H1 (cell line): Measurements from ENCODE around the gene MYO15B. TPM values are rescaled to one million over a fixed set of nuclear protein-coding genes. Genes with fewer than 3 reads are reported as not detected.

Source experiments
- ATF2 ChIP-seq: IDR thresholded peaks from 2 replicates; pipeline ENCODE4 v1.6.1; 2012; ENCODE audit warnings: low read length, inconsistent platforms
- BACH1 ChIP-seq: IDR thresholded peaks from 2 replicates; pipeline ENCODE4 v1.6.1; 2012; ENCODE audit warnings: low read length, improper control_type of control experiment
- CREB1 ChIP-seq: IDR thresholded peaks from 2 replicates; pipeline ENCODE4 v1.6.1; 2012; ENCODE audit warnings: inconsistent platforms
- E2F6 ChIP-seq: IDR thresholded peaks from 2 replicates; pipeline ENCODE4 v1.6.1; 2012; ENCODE audit warnings: inconsistent platforms
- FOSL1 ChIP-seq: IDR thresholded peaks from 2 replicates; pipeline ENCODE4 v1.6.1; 2011; ENCODE audit warnings: mild to moderate bottlenecking, low read depth, low read length, moderate library complexity; ENCODE audit not compliant: insufficient read depth
- GABPA ChIP-seq: IDR thresholded peaks from 2 replicates; pipeline ENCODE4 v1.6.1; 2011; ENCODE audit warnings: mild to moderate bottlenecking, low read length, moderate library complexity, borderline replicate concordance; ENCODE audit not compliant: insufficient read depth
- GTF2F1 ChIP-seq: IDR thresholded peaks from 2 replicates; pipeline ENCODE4 v1.6.1; 2012; ENCODE audit warnings: low read depth, low read length, improper control_type of control experiment, borderline replicate concordance
- HDAC2 ChIP-seq, 2 experiments: fragments of 300-600 bp in 1 of 2; sonication (generic) in 1 of 2; IDR thresholded peaks; 2 replicates each; pipeline ENCODE4 v1.6.1; 2011 to 2012; ENCODE audit warnings: low read depth in 2 of 2, low read length in 2 of 2, mild to moderate bottlenecking in 2 of 2, moderate library complexity in 2 of 2, borderline replicate concordance in 1 of 2, inconsistent platforms in 1 of 2
- JUND ChIP-seq: IDR thresholded peaks from 2 replicates; pipeline ENCODE4 v1.6.1; 2011; ENCODE audit warnings: mild to moderate bottlenecking, improper control_type of control experiment, low read length
- MAX ChIP-seq: IDR thresholded peaks from 2 replicates; pipeline ENCODE4 v1.6.1; 2012; ENCODE audit warnings: inconsistent platforms
- PHF8 ChIP-seq: fragments of 200-600 bp; sonication (generic); conservative IDR thresholded peaks from 2 replicates; pipeline ENCODE4 v1.7.1; 2012; ENCODE audit warnings: low read depth, mild to moderate bottlenecking, inconsistent platforms, low read length, moderate library complexity
- RFX5 ChIP-seq: IDR thresholded peaks from 2 replicates; pipeline ENCODE4 v1.6.1; 2011; ENCODE audit warnings: low read depth, low read length, improper control_type of control experiment, borderline replicate concordance
- SAP30 ChIP-seq: fragments of 300-600 bp; sonication (generic); IDR thresholded peaks from 2 replicates; pipeline ENCODE4 v1.7.1; 2012; ENCODE audit warnings: low read length, moderate library complexity, mild to moderate bottlenecking, inconsistent platforms; ENCODE audit not compliant: insufficient read depth, insufficient replicate concordance
- SP1 ChIP-seq: IDR thresholded peaks from 2 replicates; pipeline ENCODE4 v1.6.1; 2011; ENCODE audit warnings: low read depth, low read length
- SP4 ChIP-seq: IDR thresholded peaks from 2 replicates; pipeline ENCODE4 v1.6.1; 2012; ENCODE audit warnings: low read length, inconsistent platforms
- SUZ12 ChIP-seq: fragments of 200-600 bp; sonication (generic); IDR thresholded peaks from 2 replicates; pipeline ENCODE4 v1.6.1; 2012; ENCODE audit warnings: mild to moderate bottlenecking, inconsistent platforms, low read length, moderate library complexity, mixed read lengths
- TAF7 ChIP-seq: optimal IDR thresholded peaks from 2 replicates; pipeline ENCODE3; 2011; ENCODE audit warnings: low read depth, mild to moderate bottlenecking, inconsistent platforms, low read length, moderate library complexity, borderline replicate concordance
- TBP ChIP-seq: IDR thresholded peaks from 2 replicates; pipeline ENCODE4 v1.6.1; 2011; ENCODE audit warnings: low read depth, low read length, improper control_type of control experiment
- USF2 ChIP-seq: IDR thresholded peaks from 2 replicates; pipeline ENCODE4 v1.6.1; 2011; ENCODE audit warnings: low read length, improper control_type of control experiment
- polyA plus RNA-seq, 7 experiments: library from polyadenylated mRNA; depleted of rRNA in 3 of 7; stranded (reverse) in 5 of 7; unstranded in 2 of 7; fragments of >200 nt in 5 of 7; fragments of 200-250 nt in 2 of 7; gene quantifications; 1 replicate in 5 of 7; 2 replicates in 1 of 7; 4 replicates in 1 of 7; pipeline versions ENCODE4 v1.2.1 to v1.2.3, GENCODE V29; 2011 to 2013; ENCODE audit warnings: missing spikeins in 2 of 7, mixed read lengths in 2 of 7
- total RNA-seq: library from RNA; stranded (reverse); fragmentation: NEBNext Ultra II Directional; extraction: Animal tissue kit (Norgen Biotek cat#: 25700); gene quantifications from 2 replicates; pipeline ENCODE4 v1.2.1, GENCODE V29; 2021

Gene MYO15B
- total and polyA plus RNA-seq, 2 of the 8 experiments (the other 6 are each of a cell fraction or from before 2014, with no cell fraction given), result 7.1 to 11.2 TPM

- TF ChIP-seq TBP (peak; percentile 93), SP4 (peak; percentile 82; the same call in 1 of the 2 replicates), MAX (peak; percentile 58; the same call in 1 of the 2 replicates), ATF2 (0 out of 2 replicates have a peak, but pooled peaks have one; percentile 17), GABPA (peak; percentile 73; the same call in 1 of the 2 replicates), FOSL1 (no peak), HDAC2 (IDR thresholded peaks at IDR 0.05; ENCODE audit: borderline replicate concordance in 1 of 2, low read depth in 2 of 2, low read length in 2 of 2) (peak in 1 of 2 experiments; percentile 99; a peak in 2 of 4 replicates), GTF2F1 (no peak), E2F6 (0 out of 2 replicates have a peak, but pooled peaks have one; percentile 12), USF2 (no peak), BACH1 (no peak), RFX5 (no peak), TAF7 (peak; percentile 37), PHF8 (peak; percentile 95), JUND (peak; percentile 53; the same call in 1 of the 2 replicates), CREB1 (peak; percentile 98), SUZ12 (no peak), SP1 (peak; percentile 86), SAP30 (peak; percentile 51)
Measured at GRCh38 chr17:75666959-75667790, 79.6 kb downstream of the MYO15B start, which contains the start of the genes RECQL5 and SAP30BP (continued).
